ENCODE data around the gene EMC7.
"Not testable (repeated sequence)": the region's sequence is repeated elsewhere in the genome, so short reads cannot be mapped to it uniquely, and the experiment has no call there.

Gene EMC7

DNA sequence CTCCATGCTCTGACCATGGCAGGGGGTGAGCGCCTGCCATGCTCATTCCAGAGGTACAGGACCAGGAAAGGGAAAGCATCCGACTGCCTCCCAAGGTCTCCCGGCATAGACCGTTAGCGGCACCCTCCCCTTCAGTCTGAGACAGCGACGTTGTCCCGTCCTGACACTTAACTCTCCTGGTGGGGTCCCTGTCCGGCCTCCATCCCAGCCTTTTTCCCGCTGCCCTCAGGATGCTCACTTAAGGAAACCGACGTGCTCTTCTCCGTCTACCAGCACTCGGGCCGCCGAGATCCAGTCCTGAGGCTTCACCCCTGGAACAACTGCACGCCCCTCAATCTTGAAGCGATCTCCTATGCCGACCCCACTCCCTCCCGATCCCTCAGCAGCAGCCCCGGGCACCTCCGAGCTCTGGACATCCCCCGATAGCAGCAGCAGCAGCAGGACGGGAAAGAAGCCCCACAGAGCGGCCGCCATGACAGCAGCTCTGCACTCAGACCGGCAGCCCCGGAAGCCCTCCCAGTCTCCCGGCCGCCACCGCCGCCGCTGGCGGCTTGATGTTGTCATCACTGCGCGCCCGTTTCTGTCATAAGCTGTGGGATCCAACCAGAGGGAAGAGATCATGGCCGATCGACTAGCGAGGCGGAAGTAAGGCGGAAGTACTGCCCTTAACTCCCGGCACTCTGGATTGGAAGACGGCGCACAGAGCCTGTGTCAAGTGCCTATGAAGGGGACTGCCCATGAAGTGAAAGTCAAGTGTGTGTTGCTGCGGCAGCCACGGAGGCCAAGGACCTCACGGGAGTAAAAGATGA lies at the start of gene EMC7, which contains the start of gene PGBD4:
Gene EMC7 (minus strand): TSS at position 497 of the 809 bp plus-strand sequence. CDS start 23 bp downstream, at position 474.
Gene PGBD4 (plus strand): TSS at position 718 of the 809 bp plus-strand sequence. CDS start 449 bp downstream, outside the sequence.
- peak; percentile 99 for DNase-seq

DNA sequence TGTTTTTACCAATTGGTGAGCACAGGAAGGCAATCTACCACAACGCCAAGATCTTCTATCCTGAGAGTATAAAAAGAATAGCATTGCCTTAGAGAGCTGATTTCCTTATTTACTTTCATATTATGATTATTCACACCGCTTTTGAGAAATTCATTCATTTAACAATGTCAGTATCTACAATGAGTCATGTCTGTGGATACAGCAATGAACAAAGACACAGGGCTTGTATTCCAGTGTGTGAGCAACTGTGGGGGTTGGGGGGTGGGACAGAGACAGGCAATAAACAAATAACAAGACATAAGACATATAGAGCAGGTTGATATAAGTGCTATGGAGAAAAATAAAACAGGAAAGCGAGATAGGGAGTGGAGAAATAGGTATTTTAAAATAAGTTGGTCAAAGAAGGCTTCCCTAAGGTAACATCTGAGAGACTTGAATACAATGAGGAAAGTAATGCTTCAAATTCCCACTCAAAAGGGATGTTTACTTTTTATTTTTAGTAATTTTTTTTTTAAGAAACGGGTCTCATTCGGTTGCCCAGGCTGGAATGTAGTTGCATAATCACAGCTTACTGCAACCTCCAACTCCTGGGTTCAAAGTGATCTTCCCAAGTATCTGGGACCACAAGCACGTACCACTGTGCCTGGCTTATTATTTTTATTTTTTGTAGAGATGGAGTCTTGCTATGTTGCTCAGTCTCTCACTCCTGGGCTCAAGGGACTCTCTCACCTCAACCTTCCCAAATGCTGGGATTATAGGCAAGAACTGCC lies 45.9 kb upstream of the EMC7 start:
- no peak for DNase-seq

DNA sequence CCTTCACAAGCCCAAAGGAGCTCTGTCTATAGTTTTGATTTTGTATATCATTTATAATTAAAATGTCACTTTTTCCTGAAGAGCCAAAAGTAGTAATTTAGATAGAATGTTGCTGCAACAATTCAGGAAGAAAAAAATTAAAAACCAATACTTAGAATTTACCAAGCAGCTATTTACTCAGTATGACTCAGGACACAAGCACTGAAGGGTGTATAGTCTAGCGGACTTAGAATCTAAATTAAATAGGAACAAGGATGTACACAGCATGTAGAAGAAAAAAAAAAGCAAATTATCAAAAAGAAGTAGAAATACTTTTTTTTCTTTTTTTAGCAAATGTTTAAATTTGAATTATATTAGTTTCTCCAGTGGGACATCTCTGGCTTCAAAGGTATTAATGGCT lies 31.8 kb upstream of the EMC7 start:
- no peak for DNase-seq

DNA sequence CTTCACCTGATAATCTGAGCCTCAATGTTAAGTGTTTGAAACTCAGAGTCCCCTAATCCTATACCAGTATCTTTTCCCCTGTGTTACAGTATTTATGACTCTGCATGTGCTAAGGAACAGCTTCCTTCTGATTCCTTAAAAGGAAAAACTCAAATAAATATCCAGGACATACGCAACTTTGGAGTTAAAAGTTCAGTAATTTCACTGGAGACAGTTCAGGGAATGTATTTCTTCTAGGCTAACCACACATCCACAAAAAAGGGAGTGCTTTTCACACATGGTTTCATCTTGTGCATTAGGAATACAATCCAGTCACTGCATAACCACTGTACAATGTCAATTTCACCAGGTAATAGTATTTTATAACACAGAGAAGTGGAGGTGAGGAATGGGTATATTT lies 31.2 kb upstream of the EMC7 start:
- DNase-seq = no peak

DNA sequence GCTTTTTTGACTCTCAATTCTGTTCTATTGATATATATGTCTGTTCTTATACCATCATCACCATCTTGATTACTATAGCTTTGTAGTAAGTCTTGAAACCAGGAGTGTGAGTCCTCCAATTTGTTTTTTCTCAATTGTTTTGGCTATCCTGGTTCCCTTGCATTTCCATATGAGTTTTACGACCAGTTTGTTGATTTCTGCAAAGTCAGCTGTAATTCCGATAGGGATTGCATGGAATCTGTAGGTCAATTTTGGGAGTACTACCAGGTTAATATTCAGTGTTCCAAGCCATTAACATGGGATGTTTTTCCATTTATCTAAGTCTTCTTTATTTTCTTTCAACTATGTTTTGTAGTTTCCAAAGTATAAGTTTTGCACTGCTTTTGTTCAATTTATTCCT lies 27.2 kb upstream of the EMC7 start:
- DNase-seq = no peak

DNA sequence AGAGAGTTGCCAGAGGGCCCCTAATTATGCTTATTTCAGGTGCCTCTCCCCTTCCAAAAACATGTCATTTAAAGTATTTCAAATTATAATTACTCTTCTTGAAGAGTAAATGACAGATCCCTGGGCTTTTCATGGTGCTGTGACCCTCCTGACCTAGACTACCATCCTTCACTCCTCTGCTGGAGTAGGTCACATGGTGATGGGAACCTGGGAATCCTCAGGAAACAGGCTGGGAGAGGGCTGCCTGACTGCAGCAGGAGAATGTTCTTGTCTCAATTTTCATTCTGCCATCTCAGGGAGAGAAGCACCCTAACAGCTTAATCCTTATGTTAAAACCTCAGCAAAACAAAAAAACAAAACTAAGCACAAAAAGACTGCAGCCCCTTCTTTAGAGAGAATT lies 24.9 kb upstream of the EMC7 start:
- DNase-seq = no peak

DNA sequence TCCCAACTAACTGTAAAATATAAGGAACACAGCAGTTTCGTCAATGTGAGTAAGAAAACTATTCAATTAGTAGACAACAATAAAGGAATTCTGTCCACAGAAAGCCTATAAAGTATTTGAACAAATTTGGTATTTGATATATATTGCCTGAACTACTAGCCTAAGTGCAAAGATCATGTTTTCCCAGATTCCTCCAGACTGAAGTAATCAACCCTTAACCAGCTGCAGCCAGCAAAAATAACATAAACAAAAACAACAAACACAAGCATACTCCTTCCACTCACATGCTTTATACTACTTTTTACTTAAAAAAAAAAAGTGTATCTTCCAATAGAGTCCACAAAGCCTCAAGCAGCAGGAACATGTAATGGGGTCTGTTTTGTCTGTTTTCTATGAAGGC lies 24.3 kb upstream of the EMC7 start:
- no peak for DNase-seq

DNA sequence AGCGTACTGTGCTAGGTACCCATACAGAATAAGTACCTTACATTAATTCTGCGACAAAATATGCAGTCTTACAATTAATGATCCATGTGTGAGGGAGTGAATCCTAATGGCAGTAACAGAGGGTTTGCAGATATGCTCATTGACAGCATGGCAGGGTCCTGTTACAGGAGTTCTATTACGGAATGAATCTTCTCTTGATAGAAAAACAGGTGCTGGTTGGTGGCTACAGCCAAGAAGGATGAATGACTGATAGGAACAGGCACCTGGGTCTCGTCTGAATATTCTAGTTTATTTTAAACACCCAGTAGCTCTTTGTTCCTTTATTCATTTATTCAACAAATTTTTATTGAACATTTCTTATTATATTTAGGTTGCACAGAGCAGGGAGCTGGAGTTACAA lies 23.0 kb upstream of the EMC7 start:
- DNase-seq = no peak

DNA sequence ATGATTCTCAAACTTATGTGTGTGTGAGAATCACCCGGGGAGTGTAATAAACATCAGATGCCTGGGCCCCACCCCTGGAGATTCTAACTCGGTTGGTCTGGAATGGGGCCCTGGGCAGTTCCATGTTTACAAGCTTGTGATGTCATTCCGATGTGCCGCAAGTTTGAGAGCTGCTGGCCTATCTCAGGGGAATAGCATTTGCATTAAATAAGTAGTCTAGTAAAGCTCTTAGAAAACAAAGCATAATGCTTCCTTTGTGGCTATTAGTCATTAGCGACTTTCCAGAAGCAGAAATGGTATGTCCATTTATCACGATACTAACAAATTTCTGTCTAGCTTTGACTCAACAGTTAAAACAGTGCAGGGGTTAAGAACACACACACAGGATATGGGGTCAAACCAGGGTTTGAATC lies 21.1 kb upstream of the EMC7 start:
- DNase-seq = no peak

DNA sequence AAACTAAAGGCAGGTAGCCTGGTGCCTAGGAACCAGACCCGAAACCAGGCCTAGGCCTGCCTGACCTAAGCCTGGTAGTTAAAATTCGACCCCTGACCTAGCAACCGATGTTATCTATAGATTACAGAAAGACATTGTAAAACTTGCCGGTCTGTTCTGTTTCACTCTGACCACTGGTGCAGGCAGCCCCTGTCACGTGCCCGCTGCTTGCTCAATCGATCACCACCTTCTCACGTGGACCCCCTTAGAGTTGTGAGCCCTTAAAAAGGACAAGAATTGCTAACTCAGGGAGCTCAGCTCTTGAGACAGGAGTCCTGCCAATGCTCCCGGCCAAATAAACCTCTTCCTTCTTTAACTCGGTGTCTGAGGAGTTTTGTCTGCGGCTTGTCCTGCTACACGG lies 20.1 kb upstream of the EMC7 start:
- DNase-seq = not testable (repeated sequence)

DNA sequence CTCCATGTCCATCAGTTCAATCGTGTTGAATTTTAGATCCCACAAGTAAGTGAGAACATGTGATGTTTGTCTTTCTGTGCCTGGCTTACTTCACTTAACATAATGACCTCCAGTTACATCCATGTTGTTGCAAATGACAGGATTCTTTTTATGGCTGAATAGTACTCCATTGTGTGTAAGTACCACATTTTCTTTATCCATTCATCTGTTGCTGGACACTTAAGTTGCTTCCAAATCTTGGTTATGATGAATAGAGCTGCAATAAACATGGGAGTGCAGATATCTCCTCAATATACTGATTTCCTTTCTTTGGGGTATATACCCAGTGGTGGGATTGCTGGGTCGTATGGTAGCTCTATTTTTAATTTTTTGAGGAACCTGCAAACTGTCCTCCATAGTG lies 18.8 kb upstream of the EMC7 start:
- DNase-seq = not testable (repeated sequence)

DNA sequence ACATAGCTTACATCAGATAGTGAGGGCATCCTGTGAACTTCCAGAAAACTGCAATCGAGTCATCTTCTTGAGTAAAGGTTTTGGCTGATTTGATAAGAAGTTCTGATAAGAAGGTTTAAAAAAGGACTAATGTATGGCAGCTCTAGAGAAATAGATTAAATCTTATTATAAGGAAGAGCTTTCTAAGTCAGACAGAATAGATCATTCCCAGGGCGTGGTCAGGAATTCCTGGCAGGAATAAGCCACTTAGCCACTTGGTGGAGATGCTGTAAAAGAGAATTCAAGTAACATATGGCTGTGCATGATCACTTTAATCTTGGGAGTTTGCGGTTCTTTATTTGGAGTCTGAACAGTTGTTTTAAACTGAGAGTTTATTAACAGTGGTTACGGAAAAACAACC lies 17.6 kb upstream of the EMC7 start:
- no peak for DNase-seq

DNA sequence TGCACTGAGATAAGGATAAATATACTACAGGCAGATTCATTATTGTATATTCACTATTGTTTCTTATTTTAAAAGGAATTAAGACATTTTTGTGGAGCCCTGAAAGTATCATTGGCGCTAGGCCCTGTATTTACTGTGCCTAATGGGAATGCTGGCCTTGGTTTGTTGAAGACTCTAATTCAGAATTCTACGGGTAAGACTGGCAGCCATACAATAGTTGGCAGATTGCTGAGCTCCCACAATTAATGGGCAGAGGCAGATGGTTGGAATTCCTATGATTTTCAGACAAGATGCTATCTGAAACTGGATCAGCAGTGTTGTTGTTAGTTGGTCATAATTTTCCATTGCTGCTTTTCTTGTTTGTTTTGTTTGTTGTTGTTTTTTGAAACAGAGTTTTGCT lies 15.0 kb upstream of the EMC7 start:
- no peak for DNase-seq

DNA sequence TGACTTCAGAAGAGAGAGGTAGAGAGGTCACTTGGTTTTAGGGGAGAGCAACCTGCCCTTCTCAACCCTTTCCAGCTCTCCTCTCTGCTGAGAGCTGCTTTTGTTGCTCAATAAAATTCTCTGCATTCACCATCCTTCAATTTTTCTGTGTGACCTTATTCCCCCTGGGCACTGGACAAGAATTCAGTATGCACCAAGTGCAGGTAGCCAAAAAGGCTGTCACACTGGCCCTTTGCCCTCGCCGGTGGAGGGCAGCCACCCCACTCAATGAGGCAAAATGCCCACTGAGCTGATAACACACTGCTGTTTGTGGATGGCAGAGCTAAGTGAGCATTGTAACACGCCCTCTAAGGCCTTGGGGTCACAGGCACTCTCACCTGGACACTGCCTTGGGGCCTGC lies 13.1 kb upstream of the EMC7 start:
- no peak for DNase-seq

DNA sequence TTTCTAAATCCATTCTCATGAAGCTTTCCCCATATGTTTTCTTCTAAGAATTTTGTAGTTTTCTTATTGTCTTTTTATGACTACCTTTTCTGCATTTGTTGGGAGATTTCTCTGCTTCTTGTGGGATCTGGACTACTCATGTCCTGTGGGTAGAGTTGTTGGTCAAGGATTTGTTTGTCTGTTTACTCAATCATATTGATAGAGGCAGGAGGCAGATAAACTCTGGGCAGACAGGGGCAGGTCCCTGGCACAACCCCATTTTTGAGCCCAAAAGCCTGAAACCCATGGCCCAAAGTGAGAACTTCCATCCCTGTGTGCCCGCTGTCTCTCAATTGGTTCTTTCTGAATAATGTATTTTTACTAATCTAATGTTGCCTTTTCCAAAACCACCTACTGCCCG lies 12.6 kb upstream of the EMC7 start:
- DNase-seq = no peak

DNA sequence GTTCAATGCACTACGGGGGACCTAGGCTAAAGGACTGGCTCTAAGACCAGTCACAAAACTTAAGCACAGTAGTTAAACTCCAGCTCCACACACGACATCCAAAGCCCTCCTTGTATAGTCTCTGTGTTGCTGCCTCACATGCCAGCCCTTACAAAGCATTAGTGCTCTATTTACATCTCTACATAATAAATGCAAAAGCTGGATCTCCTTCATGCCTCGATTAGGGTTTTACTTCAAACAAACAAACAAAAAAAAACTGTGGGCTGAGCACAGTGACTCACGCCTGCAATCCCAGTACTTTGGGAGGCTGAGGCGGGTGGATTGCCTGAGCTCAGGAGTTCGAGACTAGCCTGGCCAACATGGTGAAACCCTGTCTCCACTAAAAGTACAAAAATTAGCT lies 9.8 kb upstream of the EMC7 start:
- DNase-seq = no peak

DNA sequence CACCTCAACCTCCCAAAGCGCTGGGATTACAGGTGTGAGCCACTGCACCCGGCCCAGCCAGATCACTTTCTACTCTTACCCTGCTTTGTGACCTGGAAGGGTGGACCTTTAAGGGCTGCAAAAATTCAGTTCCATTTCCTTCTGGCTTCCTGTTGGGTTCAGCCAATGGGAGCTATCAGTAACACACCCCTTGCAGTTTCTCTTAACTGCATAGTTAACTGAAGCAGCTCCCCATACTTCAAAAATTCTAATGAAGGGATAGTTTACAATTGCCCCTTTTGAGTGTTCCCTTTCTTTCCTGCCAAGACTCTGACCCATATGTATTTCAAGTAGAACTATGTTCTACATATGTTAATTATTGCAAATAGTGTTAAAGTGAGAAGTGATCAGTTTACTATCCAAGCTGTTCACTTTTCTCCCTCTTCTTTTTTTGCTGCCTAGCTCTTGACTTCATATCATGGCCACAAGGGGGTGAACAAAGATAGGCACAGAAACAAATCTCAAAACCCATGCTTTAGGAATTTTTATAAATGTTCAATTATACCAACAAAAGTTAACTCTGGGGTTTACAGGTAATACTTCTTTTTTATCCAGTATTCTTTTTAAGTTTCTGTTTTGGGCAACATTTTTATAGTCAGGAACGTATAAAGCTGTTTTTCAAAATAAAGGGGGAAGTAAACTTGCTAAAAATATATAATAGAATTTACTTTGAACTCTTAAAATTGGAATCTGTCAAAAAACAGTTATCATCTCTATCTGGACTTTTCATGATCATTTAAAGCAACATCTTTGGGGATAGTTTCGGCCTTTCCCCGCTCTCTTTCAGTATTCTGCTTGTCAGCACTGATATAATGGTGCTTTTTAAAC lies 8.4 kb upstream of the EMC7 start:
- DNase-seq = no peak

DNA sequence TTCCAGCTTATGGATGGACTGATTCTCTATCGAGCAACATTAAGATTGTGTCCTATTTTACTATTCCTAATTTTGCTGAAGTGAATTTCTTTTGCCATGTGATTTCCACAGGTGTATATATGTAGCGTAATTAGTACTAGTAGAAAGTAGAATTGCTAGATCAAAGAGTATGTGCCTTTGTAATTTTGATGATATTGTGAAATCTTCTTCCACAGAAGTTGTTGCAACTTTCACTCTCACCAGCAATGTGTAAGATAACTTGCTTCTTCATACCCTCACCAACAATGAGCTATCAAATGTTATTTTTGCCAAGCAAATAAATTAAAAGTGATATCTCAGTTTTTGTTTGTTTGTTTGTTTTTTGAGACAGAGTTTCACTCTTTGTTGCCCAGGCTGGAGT lies 5.7 kb upstream of the EMC7 start:
- DNase-seq = no peak

DNA sequence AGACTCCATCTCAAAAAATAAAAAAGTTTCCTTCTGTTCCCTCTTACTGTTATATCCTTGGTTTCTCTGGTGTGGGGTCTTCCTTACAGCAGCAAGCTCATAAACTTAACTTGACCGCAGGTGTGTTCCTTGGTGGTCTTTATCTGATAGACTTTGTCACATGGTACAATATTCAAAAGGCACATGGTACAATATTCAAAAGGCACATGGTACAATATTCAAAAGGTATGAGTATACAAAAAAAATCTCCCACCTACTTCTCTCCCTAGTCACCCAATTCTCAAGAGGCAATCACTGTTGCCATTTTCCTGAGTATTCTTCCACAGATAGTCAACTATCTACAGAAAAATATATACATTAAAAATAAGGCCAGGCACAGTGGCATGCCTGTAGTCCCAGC lies 4.8 kb upstream of the EMC7 start:
- DNase-seq = no peak

DNA sequence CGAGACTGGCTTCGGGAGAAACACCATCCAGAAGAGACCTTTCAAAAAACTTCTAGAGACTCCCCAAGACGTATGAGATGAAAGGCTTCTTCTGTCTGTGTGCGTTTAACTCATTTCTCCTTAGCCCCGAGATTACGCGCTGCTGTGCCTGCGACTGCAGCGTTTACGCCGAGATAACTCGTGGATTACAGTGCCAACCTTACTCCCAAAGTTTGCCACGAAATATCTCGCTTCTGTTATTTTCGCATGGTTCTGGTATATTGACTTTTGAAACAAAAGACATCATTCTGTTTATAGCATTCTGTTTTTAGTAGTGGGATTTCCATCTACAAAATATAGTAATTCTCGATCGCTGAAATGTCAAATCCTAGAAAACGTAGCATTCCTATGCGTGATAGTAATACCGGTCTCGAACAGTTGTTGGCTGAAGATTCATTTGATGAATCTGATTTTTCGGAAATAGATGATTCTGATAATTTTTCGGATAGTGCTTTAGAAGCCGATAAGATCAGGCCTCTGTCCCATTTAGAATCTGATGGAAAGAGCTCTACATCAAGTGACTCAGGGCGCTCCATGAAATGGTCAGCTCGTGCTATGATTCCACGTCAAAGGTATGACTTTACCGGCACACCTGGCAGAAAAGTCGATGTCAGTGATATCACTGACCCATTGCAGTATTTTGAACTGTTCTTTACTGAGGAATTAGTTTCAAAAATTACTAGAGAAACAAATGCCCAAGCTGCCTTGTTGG lies 688 bp upstream of the EMC7 start:
- DNase-seq = no peak

DNA sequence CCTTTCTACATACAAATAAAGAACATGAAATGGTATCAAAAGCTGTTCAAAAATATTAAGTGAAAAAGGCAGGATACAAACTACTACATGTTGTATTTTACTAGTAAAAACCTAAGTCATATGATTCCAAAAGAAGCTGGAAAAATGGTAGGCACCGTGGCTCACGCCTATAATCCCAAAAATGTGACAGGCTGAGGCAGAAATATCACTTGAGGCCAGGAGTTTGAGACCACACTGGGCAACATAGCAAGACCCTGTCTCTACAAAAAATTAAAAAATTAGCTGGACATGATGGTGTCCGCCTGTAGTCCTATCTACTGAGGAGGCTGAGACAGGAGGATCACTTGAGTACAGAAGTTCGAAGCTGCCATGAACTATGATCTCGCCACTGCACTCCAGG lies 1.7 kb downstream of the EMC7 start:
- no peak for DNase-seq

DNA sequence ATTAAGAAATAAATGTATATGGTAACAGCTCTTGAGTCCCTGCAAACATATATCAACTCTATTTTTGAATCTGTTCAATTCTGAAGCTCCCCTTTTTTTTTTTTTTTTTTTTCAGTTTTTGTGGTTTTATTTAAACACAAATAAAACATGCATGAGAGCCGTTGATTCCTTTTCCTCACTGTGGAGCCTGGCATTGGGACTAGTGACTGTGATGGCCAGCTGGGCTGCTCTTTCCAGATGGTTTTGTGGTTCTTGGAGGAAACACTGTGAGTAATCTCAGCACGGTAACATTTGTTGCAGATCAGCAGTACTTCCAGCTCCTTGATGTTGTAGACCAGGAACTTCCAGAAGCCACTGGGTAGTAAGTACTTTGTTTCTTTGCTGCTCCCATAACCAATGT lies 15.9 kb downstream of the EMC7 start:
- DNase-seq = no peak

DNA sequence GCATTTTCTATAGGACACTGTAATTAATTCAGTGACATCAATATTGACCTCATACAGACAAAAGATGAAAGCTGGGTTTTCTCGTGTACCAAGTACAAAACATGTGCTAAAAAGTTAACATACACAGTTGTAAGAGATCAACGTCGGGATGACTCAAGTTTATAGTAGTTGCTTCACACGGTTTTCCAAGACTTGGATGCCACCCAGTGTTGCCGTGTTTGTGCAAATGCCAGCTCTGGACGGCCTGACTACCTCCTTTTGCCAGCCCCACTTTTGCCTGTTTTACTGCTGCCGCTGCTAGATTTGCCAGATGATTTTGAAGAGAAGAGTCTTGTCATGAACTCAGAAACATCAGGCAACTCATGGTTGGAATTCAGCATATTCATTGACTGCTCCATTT lies 17.6 kb downstream of the EMC7 start:
- no peak for DNase-seq
